GM21528 (cell line): Measurements from ENCODE around the gene FLACC1.
"Not testable (repeated sequence)": the region's sequence is repeated elsewhere in the genome, so short reads cannot be mapped to it uniquely, and the experiment has no call there.

Experiments
- ATAC-seq: cut with Tn5 transposase; IDR thresholded peaks from one replicate; pipeline ENCODE4 v1.9.1; 2021; ENCODE audit warnings: mild to moderate bottlenecking, moderate library complexity; ENCODE audit not compliant: unreplicated experiment, low FRiP score

FLACC1 gene

DNA sequence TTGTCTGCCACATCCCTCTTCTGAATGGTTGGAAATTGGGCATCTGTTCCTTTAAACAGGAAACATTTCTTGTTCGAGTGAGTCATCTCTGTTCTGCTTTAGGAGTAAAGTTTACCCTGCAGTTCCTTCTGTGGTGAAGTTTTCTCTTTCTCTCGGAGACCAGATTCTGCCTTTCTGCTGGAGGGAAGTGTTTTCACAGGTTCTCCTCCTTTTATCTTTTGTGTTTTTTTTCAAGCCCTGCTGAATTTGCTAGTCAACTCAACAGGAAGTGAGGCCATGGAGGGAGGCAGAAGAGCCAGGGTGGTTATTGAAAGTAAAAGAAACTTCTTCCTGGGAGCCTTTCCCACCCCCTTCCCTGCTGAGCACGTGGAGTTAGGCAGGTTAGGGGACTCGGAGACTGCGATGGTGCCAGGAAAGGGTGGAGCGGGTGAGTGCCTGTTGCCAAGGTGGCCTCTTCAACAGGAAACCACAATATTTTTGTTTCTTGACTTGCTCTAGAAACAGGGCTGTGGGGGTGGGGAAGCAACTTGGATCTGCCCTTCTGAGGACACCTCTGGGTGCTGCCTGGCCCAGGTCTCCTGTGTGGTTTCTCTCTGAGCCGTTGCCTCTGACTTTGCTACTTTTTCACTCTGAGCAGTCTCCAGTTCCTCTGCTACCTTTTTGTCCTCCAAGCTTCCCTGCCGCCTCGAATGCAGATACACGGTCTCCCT is 99.0 kb downstream of the FLACC1 start:
- peak; percentile 66 for ATAC-seq

DNA sequence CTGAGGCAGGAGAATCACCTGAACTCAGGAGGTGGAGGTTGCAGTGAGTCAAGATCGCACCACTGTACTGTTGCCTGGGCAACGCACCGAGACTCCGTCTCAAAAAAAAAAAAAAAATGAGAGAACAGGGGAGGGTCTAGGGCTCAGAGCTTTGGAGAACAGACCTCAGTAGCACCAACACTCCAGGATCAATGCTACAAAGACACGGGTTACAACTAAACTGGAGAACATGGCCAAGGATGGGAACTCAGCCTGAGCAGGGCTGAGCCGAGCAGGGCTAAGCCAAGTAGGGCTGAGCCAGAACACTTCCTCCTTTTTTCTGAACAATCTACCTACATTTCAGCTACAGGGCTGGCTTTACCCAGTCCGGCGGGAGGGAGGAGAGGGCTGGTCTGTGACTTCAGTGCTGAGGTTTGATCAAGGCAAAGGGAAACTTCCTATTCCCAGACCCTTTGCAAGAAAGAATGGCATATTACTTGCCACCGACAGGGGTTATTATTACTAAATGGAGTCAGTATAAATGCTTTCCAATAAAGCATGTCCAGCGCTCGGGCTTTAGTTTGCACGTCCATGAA is 99.7 kb downstream of the FLACC1 start:
- peak; percentile 47 for ATAC-seq

GRCh38 chr2:201256082-201256481 is 101.1 kb downstream of the FLACC1 start:
- no peak for ATAC-seq

DNA sequence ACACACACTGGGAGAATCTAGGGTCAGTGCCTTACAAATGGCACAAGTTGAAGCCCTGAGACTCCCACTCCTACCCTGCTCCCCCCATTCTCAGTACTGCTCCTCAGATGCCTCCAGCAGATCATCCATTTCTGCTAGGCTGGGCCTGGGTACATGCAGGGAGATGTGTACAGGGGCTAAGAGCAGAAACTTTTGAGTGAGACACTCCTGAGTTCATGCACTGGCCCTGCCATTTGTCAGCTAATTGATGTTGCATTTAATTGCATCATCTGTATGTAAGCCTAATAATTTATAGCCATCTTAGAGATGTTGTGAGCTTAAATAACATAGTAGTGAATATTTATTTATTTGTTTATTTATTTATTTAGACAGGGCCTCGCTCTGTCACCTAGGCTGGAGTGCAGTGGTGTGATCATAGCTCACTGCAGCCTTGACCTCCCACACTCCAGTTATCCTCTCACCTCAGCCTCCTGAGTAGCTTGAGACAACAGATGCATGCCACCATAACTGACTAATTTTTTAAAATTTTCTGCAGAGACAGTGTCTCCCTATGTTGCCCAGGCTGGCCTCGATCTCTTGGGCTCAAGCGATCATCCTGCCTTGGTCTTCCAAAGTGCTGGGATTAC is 101.6 kb downstream of the FLACC1 start:
- ATAC-seq, result no peak

- ATAC-seq, result no peak
These were observed 102.9 kb downstream of the FLACC1 start for GRCh38 chr2:201254081-201254730.

- no peak for ATAC-seq
These were observed 106.4 kb downstream of the FLACC1 start for GRCh38 chr2:201250741-201251140.

DNA sequence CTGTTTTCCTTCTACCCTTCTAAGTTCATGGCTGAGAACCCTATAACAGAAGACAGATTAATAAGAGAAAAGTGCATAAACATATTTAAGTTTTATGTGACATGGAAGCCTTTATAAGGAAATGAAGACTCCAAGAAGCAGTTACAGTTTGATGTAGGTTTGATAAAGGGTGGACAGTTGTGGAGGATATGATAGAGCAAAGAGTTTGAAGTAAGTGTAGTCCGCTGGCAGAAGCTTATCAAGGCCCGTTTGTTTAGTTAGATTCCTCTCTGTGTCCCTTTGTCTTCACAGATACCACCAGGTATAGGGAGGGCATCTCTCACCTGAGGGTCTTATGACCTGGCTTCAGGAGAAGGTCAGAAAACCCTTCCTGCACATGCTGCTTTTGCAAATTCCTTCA is 107.3 kb downstream of the FLACC1 start:
- no peak for ATAC-seq

GRCh38 chr2:201248288-201248844 is 108.8 kb downstream of the FLACC1 start:
- ATAC-seq, result no peak

GRCh38 chr2:201246280-201246679 is 110.9 kb downstream of the FLACC1 start:
- no peak for ATAC-seq

GRCh38 chr2:201244829-201245228 is 112.3 kb downstream of the FLACC1 start:
- no peak for ATAC-seq

DNA sequence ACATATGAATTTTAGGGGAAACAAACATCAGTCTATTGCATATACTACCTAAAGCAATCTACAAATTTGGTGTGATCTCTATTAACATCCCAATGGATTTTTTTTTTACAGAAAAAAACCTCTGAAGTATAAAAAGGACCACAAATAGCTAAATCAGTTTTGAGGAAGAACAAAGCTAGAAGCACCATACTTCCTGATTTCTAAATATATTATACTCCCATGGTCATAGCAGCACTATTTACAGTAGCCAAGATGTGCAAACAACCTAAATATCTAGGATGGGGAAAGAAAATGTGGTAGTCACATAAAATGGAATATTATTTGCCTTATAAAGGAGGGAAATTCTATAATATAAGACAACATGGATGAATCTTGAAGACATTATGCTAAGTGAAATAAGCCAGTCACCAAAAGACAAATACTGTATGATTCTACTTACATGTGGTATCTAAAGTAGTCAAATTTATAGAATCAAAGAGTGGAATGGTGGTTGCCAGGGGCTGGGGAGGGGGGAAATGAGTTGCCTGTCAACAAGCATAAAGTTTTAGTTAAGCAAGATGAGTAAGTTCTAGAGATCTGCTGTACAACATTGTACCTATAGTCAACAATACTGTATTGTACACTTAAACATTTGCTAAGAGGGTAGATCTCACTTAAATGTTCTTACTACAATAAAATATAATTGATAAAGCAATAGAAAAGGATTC is 114.4 kb downstream of the FLACC1 start:
- no peak for ATAC-seq

DNA sequence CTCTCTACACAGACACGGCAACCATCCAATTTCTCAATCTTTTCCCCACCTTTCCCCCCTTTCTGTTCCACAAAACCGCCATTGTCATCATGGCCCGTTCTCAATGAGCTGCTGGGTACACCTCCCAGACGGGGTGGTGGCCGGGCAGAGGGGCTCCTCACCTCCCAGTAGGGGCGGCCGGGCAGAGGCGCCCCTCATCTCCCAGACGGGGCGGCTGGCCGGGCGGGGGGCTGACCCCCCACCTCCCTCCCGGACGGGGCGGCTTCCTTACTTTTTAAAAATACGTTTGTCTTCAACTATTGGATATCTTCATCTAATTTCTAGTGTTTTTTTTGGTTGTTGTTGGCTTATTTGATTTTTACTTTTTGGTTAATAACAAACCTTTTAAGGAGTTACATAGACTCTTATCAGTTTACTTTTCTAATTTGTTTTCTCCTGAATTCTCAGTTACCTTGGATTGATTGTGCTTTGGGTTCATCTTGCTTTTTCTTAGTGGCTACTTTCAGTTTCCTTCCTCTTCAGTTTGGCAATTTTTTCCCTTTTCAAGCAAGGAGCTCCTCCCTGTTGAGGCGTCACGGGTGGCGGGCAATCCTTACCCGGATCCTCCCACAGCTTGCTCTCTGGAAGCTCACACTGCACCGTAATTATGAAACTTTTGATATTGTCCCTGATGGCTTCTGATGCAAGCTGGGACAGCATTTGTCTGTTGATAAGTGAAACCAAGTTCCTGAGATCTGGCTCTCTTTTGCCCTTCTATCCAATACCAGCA is 117.8 kb downstream of the FLACC1 start:
- not testable (repeated sequence) for ATAC-seq
